Activated CD4-positive, CD25-positive, alpha-beta regulatory T cell treated with anti-CD3 and anti-CD28 coated beads, Interleukin-2, amount 50 U/mL, for 16 hours (primary cell): ENCODE data around the gene BRF1.
"Not testable (repeated sequence)": the region's sequence is repeated elsewhere in the genome, so short reads cannot be mapped to it uniquely, and the experiment has no call there.

Experiments
- DNase-seq: peaks from one replicate; pipeline ENCODE4 v3.0.0-alpha.2; 2020; ENCODE audit warnings: low read depth, low spot score

BRF1 gene

DNA sequence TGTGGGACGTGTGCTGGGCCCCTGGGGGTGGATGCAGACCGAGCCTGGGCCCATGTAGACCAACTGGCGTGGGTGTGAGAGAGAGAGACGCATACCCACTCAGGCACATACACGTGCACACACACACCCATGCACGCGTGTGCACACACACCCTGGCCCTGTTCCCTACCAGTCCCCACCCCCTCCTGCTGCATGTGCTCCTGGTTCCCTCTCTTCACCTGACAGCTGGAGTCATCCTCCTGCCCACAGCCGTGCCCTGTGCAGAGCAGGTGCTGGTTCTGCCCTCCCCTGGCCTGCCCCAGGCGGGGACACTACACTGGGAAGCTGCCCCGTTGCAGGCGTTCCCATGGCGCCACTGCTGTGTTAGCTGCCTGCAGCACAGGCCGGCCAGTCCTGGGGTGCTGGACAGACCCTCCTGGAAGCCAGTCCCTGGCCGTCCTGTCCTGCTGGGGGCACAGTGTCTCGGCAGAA, 32.3 kb upstream of the BRF1 start:
- DNase-seq = no peak

DNA sequence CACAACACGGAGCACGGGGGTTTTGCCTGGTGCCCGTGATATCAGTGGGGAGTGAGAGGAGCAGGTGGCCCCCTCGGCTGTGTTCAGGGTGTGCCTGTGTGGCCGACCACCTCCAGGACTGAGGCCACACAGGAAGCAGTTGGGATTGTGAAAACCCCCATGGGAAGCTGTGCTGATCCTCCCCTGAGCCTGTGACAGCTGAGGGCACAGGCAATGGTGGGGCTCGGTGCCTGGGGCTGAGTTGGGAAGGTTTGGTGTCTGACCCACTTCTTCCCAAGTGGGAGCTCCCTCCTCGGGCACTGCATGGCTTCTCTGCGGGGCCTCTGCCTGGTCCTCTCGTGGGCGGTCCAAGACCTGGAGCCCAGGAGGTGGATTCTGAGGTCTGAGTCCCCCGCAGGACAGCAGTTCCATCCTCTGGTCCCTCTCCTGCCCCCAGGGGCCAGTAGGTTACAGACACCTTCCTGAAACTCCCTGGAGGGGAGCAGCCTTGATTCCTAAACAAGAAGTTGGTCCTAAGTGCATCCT, 31.6 kb upstream of the BRF1 start:
- no peak for DNase-seq

DNA sequence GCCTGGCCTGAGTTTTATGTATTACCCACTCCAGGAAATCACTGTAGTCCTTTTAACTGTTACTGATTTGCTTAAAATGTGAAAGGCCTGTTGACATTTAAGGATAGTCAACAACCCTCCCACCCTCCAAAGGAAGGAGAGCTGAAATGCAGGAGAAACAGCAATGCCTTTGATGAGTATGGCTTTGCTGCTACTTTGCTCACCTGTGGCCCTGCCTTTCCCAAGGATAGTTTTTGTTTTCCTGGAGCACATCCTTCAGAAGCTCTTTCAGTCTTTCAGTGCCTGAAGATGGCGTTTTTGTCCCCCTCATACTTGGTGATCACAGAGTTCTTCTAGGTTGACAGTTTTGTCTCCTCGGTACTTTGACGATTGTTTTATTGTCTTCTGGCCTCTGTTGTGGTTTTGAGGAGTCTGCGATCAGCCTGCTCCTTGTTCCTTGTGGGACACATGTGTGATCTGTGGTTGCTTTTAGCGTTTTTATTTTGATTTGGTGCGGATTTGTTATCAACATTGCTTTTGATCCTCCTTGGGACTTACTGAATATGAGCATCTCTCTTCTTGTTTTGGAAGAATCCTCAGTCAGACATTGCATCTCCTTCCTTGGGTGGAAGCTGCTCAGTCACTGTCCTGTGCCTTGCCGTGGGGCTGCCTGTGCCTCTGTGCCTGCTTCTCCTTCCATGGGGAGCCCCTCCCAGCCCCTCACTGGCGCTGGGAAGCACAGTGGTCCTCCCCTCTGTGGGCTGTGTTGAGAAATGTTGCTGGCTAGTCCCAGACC, 31.0 kb upstream of the BRF1 start:
- no peak for DNase-seq

DNA sequence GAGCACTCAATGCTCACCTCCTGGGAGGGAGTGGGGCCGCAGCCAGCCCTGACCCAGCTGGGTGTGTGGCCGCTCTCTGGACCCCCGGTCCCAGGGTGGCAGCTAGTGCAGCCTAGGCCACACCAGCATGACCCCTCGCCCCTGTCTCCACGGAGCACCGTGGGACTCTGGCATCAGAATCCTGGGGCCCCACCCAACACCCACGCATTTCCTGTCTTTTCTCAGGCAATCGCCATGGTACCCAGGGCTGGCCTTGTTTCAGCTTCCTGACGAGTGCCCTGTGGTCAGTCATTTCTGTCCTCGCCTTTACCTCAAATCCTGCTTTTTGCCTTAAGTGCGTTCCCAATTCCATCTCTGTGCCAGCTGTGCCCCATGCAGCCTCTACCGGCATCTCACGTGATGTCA, 29.7 kb upstream of the BRF1 start:
- DNase-seq = no peak

DNA sequence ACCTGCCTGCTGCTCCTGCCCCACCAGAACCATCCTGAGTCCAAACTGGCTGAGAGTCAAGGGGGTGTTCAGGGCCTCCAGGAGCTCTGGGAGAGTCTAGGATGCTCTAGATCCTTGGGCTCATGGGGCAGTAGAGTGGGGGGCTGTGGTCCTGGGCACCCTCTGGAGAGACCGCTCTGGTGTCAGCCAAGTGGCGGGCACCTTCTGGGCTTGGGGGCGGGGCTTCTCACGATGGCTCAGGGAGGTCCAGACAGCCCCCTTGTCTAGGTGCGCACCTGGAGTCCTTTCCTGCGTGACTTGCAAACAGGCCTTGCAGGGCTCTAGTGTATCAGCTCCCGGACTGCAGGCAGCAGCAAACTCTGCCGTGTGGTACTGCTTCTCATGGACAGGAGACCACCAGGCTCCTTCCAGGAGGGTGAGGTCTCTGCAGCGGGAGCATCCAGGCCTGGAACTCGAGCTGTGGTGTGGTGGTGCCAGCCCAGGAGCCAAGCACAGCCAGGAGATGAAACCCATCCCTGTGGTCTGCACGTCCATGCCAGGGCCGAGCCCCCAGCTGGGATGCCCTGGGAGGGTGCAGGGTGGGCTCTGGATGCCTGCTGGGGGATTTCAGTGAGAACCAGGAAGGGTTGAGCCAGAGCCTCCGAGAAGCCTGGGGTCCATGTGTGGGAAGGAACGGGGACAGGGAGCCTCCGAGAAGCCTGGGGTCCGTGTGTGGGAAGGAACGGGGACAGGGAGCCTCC, 28.8 kb upstream of the BRF1 start:
- DNase-seq = no peak

DNA sequence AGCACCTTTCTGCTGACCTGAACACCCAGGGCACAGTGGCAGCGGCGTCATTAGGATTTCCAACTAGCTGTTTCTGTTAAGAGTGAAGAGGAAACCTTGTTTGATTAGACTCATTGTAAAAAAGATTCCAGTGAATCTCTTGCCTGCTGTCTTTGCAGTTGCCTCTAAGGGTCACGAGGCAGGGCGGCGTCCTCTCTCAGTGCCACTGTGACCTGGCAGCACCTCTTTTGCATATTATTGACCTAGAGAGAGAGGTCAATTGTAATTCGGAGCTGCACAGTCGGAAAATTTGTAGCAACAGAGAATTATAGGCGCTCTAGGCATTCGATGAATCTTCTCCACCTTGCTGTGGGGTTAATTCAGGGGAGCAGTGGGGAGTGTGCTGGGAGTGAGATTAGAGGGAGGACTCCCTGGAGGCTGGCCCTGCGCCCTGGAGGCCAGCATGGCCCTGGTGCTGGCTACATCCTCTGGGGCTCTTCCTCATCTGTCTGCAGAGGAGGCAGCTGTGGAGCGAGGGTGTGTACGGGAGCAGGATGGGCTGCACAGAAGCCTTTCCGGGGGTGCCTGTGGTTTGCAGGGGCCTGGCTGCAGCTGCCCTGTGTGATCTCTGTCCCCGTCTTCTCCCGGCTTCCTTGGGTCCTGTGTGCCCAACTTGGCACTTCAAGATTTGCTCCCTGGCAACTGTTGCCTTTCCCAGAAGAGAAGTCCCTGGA, 28.0 kb upstream of the BRF1 start:
- no peak for DNase-seq

DNA sequence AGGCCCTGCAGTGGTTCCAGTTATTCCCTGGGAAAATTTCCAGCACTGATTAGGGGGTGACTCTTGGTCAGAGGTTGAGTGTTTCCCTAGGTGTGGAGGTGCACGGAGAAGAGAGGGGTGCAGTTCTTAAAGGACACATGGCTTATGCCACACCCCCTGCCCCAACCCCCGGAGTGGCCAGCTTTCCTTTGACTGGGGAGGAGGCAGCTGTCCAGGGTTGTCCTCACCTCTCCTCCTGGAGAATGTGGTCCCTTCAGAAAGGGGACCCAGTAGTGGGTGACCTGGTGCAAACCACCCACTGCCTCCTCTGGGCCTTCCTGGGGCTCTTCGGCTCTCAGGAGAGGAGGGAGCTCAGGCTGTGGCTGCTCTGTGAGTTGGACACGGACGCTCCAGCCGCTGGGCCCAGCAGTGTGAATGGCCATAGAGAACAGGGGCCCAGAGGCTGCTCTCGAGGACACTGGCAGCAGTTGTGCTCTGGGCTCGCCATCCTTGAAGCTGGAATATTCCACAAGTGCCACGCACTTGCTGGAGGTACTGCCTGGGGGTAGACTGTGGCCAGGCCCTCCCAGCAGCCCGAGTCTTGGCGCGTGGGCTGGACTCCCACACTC, 27.4 kb upstream of the BRF1 start:
- DNase-seq = no peak

DNA sequence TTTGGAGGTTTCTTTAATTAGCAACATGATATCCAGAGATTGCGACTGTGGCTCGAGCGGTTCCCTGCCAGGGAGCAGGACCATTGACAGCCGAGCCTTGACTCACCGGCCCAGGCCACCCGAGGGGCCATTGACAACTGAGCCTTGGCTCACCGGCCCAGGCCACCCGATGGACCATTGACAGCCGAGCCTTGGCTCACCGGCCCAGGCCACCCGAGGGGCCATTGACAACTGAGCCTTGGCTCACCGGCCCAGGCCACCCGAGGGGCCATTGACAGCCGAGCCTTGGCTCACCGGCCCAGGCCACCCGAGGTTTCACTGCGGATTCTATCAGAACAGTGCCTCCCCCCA, 26.9 kb upstream of the BRF1 start:
- not testable (repeated sequence) for DNase-seq

DNA sequence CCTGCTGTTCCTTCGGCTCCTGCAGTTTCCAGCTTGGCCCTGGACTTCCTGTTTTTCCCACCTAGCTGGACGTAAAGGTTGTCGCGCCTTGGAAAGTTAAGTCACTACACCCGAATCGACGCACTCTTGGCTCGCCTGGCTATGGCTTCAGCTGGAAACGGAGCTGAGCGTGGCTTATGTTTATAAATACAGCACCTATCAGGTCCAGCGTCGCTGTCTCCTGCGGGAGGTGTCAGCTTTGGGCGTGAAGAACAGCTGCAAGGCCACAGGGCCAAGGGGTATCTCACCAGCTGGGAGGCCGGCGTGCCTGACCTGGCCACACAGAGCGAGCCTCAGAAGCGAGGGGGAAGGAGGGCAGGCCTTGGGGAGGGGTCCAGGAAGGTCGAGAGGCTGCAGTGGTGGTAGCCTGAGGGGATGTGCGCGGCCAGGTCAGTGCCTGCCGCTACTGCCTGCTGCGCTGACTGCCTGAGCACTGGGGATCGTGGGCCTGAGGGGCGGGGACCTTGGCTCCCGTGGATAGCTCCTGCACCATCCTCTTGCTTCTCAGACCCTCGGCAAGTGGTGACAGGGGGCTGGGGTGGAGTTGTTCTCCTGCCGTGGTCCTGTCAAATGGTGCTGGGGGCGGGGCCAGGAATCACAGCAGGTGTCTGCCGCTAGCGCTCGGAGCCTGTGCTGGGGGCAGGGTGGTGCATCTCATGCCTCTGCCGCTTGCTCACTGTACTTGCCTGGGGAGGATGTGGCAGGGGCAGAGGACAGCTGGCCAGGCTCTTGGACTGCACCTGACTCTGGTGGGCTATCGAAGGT, 26.3 kb upstream of the BRF1 start:
- no peak for DNase-seq

DNA sequence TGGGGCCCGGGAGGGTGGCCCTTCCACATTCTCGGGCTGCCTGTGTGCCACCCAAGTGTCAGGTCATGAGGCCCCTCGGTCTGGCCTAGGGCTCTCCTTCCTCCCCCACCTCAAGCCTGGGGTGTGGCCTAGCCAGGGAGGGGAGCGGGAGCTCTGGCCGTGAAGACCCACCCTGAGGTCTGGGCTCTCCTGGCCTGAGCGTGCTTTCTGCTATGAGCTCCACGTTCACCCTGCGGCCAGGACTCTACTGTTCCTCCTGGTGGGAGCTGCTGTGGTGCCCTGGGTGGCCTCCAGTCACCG, 25.7 kb upstream of the BRF1 start:
- DNase-seq = no peak

DNA sequence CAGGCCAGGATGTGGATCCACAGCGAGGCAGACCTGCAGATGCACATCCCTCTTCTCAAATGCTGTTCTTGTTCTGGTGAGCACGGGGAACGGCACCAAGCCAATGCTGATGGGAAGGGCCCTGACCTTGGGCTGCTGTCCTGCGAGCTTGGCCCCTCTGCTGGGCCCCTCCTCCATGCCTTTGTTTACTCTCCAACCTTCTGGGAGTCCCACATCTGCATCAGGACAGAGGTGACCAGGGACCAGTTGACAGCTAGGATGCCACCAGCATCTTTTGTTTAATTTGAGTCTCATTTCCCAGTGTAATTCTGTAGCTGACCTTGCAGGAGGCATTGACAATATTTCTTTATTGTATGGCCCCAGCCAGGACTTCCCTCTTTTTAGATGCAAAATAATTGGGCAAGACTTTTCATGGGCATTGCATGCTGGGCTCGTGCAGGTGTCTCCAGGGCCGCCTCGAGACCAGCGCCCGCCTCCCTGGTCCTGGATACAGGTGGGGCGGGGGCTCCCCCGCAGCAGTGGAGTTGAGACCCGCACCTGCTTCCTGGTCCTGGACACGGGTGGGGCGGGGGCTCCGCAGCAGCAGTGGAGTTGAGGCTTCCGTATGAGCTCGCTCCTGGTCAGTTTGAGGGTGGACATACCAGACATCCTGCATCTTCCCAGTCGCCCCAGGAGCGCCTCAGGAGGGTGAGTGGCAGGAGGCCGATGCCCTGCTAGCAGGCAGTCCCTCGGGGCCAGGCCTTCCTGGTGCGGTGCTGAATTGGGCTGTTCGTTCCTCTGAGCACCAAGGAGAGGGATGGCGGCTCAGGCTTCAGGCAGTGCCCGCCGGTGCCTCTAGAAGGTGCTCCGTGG, 25.1 kb upstream of the BRF1 start:
- no peak for DNase-seq

DNA sequence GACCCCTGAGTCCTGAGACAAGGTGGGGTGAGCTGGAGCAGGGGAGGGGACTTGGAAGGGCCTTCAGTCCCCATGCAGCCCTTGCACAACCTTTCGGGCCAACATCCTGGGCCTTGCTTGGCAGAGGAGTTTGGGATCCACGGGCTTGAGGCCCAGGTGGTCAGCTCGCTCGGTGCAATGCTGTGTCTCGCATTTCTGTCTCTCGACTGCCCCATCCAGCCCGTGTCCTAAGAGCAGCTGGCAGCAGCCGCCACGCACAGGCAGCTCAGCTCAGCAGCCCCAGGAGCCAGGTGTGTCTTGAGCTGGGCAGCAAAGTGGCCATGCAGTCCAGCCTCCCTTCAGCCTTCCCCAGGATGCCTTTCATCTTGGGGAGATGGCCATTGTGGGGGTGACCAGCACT, 24.5 kb upstream of the BRF1 start:
- no peak for DNase-seq

DNA sequence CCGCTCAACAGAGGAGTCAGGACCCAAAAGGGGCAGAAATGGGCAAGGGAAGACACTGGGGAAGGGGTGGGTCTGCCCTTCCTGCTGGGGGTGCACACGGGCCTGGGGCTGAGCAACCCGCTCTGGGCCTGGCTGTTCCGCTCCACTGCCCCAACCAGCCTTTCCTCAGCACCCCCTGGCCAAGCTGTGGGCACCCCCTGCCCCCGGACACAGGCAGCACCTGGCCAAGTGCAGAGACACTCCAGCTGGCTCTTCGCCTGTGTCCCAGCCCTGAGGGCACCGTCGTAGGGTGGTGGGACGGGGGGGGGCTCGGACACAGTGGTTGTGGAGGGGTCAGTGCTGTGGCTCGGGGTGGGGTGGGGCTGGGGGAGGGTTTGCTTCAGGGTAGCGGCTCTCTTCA, 24.1 kb upstream of the BRF1 start:
- no peak for DNase-seq

DNA sequence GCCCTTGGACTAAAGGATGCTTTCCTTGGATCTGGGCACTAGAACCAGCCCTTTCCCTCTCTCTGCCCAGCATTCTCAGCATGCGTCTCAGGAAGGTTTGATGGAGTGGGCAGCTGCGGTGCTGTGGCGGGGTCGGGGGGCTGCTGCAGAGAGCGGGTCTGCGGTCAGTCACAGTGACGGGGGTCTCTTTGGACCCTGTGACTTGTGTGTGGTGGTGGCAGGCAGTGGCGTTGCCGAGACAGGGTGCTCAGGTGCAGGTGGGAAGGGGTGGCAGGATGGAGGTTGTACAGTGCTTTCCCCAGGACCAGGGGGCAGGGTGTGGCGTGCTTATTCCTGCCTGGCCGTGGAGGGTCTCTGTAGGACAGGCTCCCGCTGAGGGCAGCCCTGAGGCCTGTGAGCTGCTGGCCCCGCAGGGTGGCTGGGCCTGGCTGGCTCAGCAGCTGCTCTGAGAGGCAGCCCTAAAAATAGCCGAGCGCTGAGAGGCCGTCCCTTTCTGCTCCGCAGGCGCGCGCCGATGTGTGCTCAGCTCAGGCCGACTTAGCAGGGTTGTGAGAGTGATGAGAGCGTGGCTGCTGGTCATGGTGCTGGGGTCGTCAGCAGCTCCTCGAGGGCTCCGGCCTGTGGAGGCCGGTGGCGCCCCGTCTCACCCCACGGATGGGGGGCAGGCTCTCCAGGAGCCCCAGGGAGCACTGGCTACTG, 23.4 kb upstream of the BRF1 start:
- DNase-seq = no peak

DNA sequence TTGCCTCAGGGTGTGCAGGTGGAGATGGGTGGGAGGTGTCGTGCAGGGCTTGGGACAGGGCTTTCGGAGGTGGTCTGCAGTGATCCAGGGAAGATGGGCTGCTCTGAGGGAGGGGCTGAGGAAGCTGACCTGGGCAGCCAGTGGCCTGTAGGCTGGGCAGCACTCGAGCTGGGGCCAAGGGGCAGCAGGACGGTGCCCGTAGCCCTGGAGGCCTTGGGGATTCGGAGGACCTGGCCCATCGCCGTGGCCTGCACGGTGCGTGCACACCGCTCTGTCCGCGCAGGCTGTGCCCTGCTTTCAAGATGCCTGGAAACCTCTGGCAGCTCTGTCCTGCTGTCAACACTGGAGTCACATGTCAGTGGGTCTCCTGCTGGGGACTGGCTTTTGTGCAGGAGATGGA, 22.9 kb upstream of the BRF1 start:
- no peak for DNase-seq

DNA sequence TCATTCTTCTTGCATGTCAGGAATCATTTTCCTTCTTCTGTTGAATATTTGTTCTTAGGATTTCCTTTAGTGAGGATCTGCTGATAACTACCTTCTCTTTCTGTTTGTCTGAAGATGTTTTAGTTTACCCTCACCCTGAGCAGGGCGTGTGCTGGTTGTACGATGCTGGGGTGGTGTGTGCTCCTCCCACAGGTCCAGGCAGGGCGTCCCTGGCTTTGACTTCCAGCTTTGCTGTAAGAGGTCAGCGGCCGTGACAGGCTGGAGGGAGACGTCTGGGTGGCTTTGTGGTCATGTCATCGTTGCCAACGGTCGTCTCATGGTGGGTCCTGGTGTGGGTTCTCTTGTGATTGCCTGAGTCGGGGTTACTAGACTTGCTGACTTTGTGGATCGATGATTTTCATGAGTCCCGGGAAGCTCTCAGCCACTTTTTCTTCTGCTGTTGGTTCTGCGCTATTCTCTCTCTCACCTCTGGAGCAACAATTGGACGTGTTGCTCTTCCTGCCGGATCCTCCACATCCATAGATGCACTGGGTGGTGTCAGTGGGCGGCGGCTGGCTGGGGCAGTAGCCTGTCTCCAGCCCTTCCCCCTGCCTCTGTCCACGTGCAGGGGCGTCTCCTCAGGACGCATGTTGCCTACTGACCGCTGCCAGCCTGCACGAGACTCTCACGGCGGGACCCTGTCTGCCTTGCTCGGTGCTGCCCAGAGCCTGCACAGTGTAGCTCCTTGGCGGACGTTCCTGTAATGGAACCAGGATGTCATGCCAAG, 22.2 kb upstream of the BRF1 start:
- no peak for DNase-seq

DNA sequence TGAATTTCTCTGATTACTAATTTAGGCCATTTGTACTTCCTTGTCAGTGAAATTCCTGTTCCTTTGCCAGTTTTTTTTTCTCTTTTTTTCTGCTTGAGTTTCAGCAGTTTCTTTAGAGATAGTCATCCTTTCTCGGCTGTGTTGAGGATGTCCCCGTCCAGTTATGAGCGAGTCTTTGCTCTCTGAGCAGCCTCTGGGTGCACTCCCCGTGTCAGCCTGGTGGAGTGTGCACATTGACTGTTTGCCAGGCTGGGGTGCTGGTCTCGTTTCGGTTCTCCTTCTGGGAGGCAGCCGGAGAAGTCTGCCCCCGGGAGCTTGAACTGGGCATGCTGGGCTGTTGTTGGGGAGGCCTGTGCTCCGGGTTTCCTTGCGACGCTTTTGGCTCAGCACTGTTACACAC, 16.7 kb upstream of the BRF1 start:
- DNase-seq = no peak

DNA sequence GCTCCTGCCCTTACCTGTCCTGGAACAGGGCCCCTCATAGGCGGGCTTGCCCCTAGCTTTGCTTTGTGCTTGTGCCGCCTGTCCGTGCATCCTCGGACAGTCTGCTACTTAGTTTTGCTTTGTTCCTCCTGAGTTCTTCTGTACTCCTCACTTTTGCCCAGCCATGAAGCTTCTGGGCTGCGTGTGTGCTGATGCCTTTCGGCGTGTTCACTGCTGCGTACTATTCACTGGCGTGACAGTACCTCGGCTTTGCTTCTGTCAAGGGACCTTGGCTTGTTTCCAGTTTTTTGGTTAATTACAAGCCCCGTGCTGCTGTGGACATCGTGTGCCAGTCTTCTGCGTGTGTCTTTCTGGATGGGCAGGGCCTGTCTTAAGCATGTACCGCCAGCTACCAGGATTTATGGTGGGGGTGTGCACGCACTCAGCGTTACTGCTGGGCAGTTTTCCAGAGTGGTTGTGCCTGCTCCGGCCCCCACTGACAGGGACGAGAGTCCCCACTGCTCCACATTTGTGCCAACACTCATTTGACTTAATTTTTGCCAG, 16.2 kb upstream of the BRF1 start:
- DNase-seq = no peak

DNA sequence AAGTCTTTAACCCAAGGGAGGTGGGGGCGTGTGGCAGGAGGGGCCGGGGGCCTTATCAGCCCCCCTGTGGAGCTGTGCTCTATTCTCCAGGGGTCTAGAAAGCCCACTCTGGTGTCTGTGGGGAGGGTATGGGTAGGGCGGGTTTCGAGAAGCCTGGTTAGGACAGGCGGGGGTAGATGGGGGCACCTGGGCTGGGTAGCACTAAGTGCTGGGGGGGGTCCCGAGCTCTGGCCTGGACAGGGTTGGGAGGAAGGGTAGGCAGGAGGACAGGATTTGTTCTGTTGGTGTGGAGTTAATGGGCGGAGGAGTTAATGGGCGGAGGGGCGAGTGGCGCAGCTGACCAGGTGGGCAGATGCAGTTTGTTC, 15.8 kb upstream of the BRF1 start:
- DNase-seq = no peak
